KBM-7 (cell line): Measurements from ENCODE around the gene NECAB2.

Experiments used
- DNase-seq: peaks from one replicate; pipeline ENCODE4 v3.0.0-alpha.2; 2015
- in situ Hi-C: fragments of 300-500 bp; cut with MboI; formaldehyde crosslinking; loops from 2 replicates; pipeline ENCODE4 v1.14.3; 2020; ENCODE audit warnings: low sequenced_read_pairs, low pct_unique_long_range_greater_than_20kb, mixed read lengths

NECAB2 gene

DNA sequence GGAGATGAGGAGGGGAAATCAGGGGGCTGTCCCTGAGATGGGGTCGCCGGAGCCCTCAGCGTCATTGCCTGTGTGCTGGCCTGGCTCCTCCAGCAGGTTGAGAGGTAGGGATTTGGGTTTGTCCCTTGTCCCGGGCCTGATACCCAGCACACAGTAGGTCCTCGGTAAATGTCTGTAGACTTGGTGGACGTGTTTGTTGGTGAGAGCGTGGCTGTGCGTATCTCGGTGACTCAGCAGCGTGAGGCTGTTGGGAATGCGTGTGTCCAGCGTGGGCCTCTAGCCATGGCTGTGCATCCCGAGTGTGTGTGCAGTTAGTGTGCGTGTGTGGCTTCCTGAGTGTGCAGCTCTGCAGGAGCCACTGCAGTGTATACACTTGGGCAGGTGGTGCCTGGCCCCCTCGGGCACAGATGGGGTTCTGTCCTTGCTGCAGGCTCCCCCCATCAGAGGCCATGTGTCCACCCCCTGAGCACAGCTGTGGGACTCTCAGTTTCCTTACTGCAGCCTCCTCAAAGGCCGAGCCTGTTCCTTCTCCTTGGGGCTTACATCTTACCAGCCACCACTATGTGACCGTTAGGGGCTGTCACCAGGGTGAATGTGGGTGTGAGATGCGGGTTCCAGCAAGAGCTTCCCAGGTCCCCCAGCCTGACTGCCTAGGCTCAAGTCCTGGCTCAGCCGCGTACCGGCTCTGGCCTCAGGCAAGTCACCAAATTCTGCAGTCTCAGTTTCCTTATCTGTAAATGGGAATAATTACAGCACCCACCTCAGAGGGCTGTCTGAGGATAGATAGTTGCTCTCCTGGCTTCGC, 5.7 kb downstream of the NECAB2 start:
- in situ Hi-C loops = loop anchor here (10.0 to 25.0 kb wide), 2 partner anchors 91 to 514 kb away; no protein-coding TSS in a partner anchor
- DNase-seq = no peak

DNA sequence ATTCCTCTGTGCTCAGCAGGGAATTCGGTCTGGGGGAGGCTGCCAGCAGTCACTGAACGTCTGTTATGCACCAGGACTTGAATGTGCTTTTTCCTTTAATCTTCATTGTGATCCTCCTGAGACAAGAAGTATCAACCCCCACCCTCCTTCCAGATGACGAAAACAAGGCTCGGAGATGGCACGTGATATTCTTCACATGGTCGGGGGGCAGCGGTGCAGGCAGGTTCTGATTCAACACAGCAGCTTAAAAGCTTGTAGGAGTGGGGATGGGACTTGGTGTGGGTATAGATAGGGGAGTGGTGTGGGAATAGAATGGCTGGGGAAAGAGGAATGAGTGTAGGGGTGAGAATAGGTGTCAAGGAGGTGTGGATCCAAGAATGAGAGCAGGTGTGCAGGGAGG, 6.4 kb downstream of the NECAB2 start:
- no peak for DNase-seq

DNA sequence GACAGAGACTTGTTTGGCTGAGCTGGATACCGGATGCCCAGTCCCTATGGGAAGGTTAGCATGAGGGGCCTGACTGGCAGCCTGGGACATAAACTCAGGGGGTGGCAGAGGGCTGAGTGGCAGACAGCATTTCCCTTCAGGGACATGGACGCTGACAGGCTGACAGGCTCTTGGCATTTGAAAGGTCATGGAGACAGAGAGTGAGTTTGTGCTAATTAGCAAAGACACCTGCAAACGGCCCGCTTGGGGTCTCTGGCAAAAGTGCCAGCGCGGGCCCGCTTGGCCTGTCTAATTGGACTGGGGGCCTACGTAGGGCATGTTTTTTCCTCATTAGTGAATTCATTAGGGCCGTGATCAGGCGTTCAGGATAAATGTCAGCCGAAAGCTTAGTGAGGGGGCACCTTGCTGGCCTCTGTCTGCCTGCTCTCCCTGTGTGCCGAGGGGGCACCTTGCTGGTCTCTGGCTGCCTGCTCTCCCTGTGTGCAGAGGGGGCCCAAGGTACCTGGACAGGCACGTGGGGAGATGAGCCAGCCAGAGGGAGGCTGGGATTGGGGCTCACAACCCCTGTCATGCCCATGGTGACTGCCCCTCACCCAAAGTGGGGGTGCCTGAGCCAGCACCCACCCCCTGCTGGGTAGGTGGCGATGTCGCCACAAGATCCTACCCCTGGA, 7.7 kb downstream of the NECAB2 start:
- in situ Hi-C loops = loop anchor here (10.0 kb wide), 1 partner anchor 89 kb away; no protein-coding TSS in a partner anchor

More for the DNA sequence above, 6.4 kb downstream of the NECAB2 start:
- in situ Hi-C loops = loop anchor here (10.0 to 25.0 kb wide), 2 partner anchors 90 to 513 kb away; no protein-coding TSS in a partner anchor

DNA sequence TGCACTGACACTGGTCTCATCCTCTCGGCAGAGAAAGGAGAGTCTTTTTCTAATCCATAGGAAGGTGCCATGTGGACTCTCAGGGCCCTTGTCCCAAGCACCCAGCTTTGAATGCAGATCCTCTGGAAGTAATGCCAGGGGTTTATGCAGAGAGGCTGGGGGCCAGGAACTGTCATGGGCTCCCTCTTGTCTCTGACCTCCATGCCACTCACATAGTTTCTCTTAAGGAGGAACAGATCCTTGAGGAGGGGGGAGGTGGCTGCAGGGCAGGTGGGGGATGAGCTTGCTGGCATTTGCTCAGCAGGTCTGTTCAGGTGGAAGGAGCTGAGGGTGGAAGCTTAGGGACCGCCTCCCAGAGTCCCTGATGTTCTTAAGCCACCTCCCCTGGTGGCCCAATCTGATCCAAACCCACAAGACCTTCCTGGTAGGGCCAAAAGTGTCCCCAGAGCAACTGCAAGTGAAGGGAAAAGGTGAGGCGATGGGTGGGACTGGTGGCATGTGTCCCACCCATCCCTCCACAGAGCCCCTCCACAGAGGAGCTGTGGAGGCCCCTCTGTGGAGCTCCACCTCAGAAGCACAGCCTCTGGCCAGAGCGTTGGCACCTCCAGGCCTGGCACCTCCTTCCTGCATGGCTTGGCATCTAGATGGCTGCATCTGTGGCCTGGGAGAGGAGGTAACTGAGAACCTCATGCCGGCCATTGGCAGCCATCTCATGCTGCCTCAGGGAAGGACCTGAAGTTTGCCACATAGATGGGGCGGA, 9.2 kb downstream of the NECAB2 start:
- no peak for DNase-seq
- in situ Hi-C loops = loop anchor here (10.0 kb wide), 1 partner anchor 88 kb away; no protein-coding TSS in a partner anchor

More for the DNA sequence above, 7.7 kb downstream of the NECAB2 start:
- no peak for DNase-seq

- DNase-seq = no peak
- in situ Hi-C loops = loop anchor here (10.0 kb wide), 1 partner anchor 86 kb away; no protein-coding TSS in a partner anchor
Observed at GRCh38 chr16:83978401-83978904, 10.4 kb downstream of the NECAB2 start.

DNA sequence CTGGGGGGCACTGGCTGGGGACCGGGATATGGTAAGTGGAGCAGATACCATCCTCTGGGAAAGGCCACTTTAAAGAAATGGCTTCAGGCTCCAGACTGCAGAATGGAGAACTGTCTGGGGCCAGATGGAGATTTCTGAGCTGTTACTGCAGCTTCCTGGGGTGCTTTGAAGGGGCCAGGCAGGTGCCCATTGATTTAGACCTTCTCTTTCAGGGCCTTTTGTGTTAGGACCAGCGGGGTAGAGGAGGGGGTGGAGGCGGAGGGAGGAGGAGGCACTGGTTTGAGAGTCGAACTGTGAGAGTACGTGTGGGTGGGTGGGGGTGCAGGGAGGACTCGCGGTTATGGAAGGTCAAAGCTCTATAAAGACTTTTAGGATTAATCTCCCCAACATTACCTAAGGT, 11.4 kb downstream of the NECAB2 start:
- no peak for DNase-seq
- in situ Hi-C loops = loop anchor here (10.0 kb wide), 1 partner anchor 85 kb away; no protein-coding TSS in a partner anchor

GRCh38 chr16:83980794-83981193, 12.8 kb downstream of the NECAB2 start:
- DNase-seq = no peak
- in situ Hi-C loops = no loop called here

DNA sequence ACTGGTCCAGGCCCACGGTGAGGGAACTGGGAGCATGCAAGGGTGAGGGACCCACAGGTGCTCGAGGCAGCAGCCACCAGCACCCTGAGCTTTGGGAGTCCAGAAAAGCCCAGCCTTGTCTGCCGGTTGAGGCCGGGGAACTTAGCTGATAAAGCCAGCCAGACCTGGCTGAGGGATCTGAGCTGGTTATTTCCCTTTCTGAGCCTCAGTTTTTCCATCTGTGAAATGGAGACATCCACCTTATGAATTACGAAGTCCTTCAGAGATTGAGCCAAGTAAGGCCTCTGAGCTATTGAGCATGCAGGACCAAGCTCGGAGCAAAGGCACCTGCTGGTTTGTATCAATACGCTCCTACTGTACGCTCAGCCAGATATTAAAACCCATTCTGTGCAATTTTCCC, 13.8 kb downstream of the NECAB2 start:
- in situ Hi-C loops = no loop called here
- no peak for DNase-seq

DNA sequence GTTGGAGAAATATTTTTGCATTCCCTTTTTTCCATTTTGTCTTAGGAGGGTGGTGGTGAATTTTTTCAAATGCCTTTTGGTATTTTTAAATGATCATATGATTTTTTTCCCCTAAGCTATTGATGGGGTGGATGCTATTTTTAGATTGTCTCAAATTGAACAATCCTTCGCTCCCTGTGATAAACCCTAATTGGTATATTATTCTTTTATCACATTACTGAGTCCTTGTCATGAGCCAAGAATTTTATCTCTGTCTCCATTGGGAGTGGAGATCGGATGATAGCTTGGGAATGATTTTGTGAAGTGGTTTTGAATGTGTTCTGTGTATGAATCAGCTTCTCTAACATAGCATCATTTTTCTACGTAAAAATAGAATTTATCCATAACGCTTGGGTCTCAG, 15.4 kb downstream of the NECAB2 start:
- in situ Hi-C loops = no loop called here
- DNase-seq = no peak

GRCh38 chr16:83989300-83989699, 21.3 kb downstream of the NECAB2 start:
- DNase-seq = no peak
- in situ Hi-C loops = no loop called here

GRCh38 chr16:83990492-83990891, 22.4 kb downstream of the NECAB2 start:
- no peak for DNase-seq
- in situ Hi-C loops = no loop called here

- in situ Hi-C loops = no loop called here
- DNase-seq = no peak
Observed at GRCh38 chr16:83992624-83993023, 24.6 kb downstream of the NECAB2 start.

GRCh38 chr16:83994087-83994486, 26.0 kb downstream of the NECAB2 start:
- in situ Hi-C loops = no loop called here
- peak; percentile 37 for DNase-seq

- in situ Hi-C loops = no loop called here
- DNase-seq = no peak
Observed at GRCh38 chr16:83994703-83995102, 26.7 kb downstream of the NECAB2 start.

- DNase-seq = no peak
- in situ Hi-C loops = no loop called here
Observed at GRCh38 chr16:83995754-83996153, 27.7 kb downstream of the NECAB2 start.

DNA sequence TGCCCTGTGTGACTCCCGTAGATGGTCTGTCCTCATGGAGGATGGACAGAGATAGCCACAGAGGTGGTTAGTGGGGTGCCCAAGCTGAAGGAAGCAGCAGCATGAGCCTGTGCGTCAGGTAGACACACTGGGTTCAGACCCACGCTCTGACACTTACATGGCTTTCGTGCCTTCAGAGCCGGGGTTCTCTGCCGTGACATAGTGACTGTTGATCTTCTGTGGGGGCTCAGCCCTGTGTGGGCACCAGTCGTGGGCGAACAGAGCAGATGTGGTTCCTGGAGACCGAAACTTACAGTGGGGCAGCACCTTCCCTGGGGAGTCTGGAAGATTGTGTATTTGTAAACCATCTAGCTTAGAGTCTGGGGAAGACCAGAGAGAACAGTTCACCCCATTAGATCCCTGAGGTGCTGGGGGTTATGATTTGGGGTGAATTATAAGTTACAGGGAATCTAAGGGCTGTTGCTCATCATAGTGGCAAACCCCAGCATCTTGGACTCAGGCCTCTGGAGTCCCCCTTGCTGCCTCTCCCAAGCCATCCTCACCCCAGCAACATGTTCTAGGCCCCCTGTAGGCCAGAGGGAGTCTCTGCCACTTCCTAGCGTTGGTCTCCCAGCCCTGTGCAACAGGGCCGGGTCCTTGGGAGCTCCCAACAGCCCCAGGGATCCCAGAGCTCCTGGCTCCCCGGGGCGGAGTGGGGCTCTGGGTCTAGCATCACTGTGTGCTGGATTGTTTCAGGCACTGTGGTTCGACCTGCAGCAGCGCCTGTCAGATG, 28.6 kb downstream of the NECAB2 start:
- in situ Hi-C loops = no loop called here
- peak; percentile 9 for DNase-seq

- in situ Hi-C loops = no loop called here
- no peak for DNase-seq
Observed at GRCh38 chr16:83998091-83998490, 30.0 kb downstream of the NECAB2 start.

DNA sequence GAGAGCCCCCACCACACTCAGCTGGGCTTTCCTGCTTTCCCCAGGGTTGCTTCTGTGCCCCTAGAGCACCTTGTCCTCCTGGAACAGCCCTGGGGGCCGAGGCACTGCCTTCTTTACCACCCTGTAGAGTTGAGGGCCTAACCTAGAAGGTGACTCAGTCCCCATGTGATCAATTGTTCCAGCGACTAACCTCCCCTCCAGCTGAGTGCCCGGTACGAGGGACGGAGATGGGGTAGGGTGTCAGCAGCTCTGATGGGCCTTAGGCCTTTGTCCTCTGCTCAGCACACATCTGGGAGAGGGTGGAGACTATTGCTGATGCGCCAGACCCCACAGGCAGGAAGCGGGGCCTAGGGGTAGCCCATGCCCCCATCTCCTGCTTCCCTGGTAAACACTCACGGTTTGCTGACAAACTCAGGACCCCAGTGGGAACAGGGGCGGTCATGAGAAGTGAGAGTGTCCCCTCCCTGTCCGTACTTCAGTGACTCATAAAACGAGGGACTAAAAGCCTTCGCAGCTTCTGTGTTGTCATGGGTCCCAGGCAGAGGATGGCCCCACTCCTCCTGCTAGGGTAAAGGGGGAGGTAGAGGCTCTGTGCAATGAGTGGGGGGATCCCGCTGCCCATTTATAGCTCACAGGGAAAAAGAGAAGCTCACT, 33.1 kb downstream of the NECAB2 start:
- in situ Hi-C loops = no loop called here
- no peak for DNase-seq
